Activated naive CD4-positive, alpha-beta T cell (primary cell): Measurements from ENCODE around the gene PRAMEF6.
"Not testable (repeated sequence)": the region's sequence is repeated elsewhere in the genome, so short reads cannot be mapped to it uniquely, and the experiment has no call there.

Source experiments
- DNase-seq, 4 experiments: peaks; one replicate each; lab custom pipeline; 2025; lab: John Stamatoyannopoulos, UW

PRAMEF6 gene

DNA sequence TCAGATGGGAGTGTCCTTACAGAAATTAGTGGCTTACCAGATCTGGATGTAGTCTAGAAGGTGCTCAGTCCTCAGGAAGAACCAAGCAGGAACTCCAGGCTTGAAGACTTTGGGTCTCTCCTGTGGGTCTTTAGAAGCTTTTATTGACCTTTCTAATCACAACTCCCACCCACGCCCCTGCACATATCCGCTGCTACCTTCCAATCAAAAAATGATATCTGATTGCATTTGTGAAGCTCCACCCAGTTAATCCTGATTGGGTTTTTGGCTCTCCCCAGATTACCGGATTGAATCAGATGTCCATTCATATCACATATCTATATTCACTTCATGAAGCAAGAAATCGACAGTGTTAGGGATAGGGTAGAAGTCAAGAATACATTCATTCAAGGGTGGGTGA, at the start of gene PRAMEF6:
Gene PRAMEF6 (minus strand): TSS at position 101 of the 400 bp plus-strand sequence. CDS start 5,062 bp downstream, outside the sequence.
- DNase-seq: not testable (repeated sequence)

DNA sequence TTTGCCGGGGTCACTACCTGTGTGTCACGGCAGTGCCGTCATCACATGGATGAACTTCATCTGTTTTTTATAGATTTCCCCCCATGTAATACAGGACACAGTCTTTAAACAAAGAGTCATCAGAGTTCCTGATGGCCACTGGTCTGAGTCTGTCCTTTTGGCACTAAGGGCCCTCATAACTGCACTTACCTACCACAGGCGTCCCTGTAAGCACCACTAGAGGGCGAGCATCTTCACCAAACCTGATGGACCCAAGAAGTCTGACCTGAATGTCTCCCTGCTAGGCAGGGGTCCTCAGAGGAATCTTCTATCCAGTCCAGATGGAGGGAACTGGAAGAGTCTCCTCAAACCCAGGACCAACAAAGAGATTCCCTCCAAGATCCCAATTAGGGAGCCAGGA, 23.0 kb downstream of the PRAMEF6 start:
- not testable (repeated sequence) for DNase-seq

DNA sequence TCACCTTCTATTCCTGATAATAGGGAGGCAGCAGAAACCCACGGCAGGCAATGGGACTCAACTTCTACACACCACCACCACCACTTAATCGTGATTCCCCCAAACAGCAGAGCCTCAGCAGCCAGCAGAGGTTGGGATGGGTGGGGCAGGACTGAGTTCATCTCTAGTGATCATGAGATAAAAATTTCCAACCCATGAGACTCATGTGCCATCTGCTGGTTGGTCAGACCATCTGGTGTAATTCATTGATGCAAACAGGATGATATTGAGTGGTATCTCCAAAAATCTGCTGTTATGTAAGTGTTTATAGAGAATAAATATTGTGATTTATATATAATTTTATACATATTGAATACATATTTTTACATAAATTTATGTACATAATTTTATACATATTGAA, 25.6 kb downstream of the PRAMEF6 start:
- not testable (repeated sequence) for DNase-seq

DNA sequence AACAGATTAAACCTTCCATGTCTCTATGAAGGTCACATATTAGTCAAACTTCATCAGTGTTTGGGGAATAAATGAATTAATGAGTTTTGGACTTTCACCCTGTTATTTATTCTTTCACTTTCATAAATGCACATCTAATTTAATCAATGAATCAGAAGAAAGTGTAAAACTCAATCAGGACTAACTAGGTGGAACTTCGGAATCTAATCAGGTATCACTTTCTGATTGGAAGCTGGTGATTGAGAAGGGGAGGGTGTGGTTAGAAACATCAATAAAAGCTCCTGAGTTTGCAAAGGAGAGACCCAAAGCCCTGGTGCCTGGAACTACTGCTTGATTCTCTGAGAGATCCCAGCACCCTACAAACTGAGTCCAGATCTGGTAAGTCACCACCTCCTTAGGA, 31.1 kb downstream of the PRAMEF6 start, which contains the start of gene PRAMEF7:
Gene PRAMEF7 (plus strand): TSS at position 301 of the 400 bp plus-strand sequence. CDS start 1,083 bp downstream, outside the sequence.
- not testable (repeated sequence) for DNase-seq

GRCh38 chr1:12903793-12904572, 43.4 kb downstream of the PRAMEF6 start:
- not testable (repeated sequence) for DNase-seq

DNA sequence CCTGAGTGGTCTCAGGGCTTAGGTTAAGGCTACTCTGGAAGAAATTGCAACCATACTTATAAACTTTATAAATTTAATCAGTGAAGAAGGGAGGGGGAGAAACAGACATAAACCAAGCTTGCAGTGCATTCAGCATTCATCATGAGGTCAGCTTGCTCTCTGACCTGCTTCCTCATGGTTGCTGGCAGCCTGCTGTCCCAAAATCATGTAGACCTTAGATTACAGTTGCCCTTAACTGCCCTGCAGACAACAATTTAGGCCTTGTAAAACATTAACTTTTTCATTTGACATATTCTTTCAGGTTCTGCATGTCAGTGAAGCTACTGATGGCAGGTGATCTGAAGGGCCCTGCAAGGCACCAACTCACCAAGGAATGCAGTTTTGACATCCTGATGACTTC, 48.2 kb downstream of the PRAMEF6 start:
- DNase-seq: not testable (repeated sequence)

DNA sequence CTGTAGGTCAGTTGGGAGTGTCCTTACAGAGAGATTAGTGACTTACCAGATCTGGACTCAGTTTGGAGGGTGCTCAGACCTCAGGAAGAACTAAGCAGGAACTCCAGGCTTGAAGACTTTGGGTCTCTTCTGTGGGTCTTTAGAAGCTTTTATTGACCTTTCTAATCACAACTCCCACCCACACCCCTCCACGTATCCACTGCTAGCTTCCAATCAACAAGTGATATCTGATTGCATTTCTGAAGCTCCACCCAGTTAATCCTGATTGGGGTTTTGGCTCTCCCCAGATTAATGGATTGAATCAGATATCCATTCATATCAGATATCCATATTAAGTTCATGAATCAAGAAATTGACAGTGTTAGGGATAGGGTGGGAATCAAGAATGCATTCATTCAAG, 49.2 kb downstream of the PRAMEF6 start, which contains the start of gene PRAMEF10:
Gene PRAMEF10 (minus strand): TSS at position 101 of the 400 bp plus-strand sequence. CDS start 2,423 bp downstream, outside the sequence.
- DNase-seq: not testable (repeated sequence)
